H4 (cell line): Measurements from ENCODE around the gene USF3. TPM values are rescaled to one million over a fixed set of nuclear protein-coding genes. Genes with fewer than 3 reads are reported as not detected.
A peak's percentile ranks its signal among the peaks of the same experiment; 100 is the strongest.

Source experiments
- DNase-seq: peaks from one replicate; pipeline ENCODE4 v3.0.0-alpha.2; 2015; ENCODE audit warnings: low spot score
- total RNA-seq: library from RNA; depleted of rRNA; stranded (reverse); fragments of >200 nt; shearing (Covaris generic); gene quantifications from 2 replicates; pipeline ENCODE4 v1.2.3, GENCODE V29; 2014

Gene USF3
- total RNA-seq, 1 experiment from 2014 or later, result 9.3 TPM

- peak; percentile 4 for DNase-seq
Observed at GRCh38 chr3:113697500-113698090, 1.2 kb upstream of the USF3 start.

GRCh38 chr3:113696658-113697499, 437 bp upstream of the USF3 start:
- DNase-seq, result peak; percentile 99

- DNase-seq, result no peak
Observed at GRCh38 chr3:113695431-113695785, 1.0 kb downstream of the USF3 start.

GRCh38 chr3:113690482-113690881, 6.0 kb downstream of the USF3 start:
- no peak for DNase-seq

- DNase-seq, result no peak
Observed at GRCh38 chr3:113685956-113686721, 10.3 kb downstream of the USF3 start.

GRCh38 chr3:113685124-113685523, 11.3 kb downstream of the USF3 start:
- DNase-seq, result no peak

GRCh38 chr3:113684271-113684819, 12.1 kb downstream of the USF3 start:
- no peak for DNase-seq

- DNase-seq, result no peak
Observed at GRCh38 chr3:113678773-113679172, 17.7 kb downstream of the USF3 start.

GRCh38 chr3:113677737-113678136, 18.7 kb downstream of the USF3 start:
- no peak for DNase-seq

- no peak for DNase-seq
Observed at GRCh38 chr3:113676261-113676660, 20.2 kb downstream of the USF3 start.

GRCh38 chr3:113673593-113673992, 22.8 kb downstream of the USF3 start:
- no peak for DNase-seq

- DNase-seq, result peak; percentile 51
Observed at GRCh38 chr3:113668015-113668414, 28.4 kb downstream of the USF3 start.

GRCh38 chr3:113664523-113665094, 31.8 kb downstream of the USF3 start:
- no peak for DNase-seq

- no peak for DNase-seq
Observed at GRCh38 chr3:113663761-113664160, 32.7 kb downstream of the USF3 start.

GRCh38 chr3:113663324-113663750, 33.1 kb downstream of the USF3 start:
- DNase-seq, result no peak

- no peak for DNase-seq
Observed at GRCh38 chr3:113662824-113663223, 33.6 kb downstream of the USF3 start.

- DNase-seq, result peak; percentile 80
Observed at GRCh38 chr3:113660896-113661295, 35.5 kb downstream of the USF3 start.

GRCh38 chr3:113660458-113660857, 36.0 kb downstream of the USF3 start:
- DNase-seq, result no peak

- no peak for DNase-seq
Observed at GRCh38 chr3:113659996-113660395, 36.4 kb downstream of the USF3 start.

- no peak for DNase-seq
Observed at GRCh38 chr3:113659101-113659541, 37.3 kb downstream of the USF3 start.

- DNase-seq, result no peak
Observed at GRCh38 chr3:113658107-113658506, 38.3 kb downstream of the USF3 start.

GRCh38 chr3:113654851-113655250, 41.6 kb downstream of the USF3 start:
- no peak for DNase-seq
